GM10248 (cell line): ENCODE measurements around the gene RTKN2.

ENCODE experiments used
- CTCF ChIA-PET: fragments of 300-600 bp; sonication (Branson Sonifier 250); formaldehyde crosslinking; extraction: SDS; loops from one replicate; lab custom pipeline; 2021; ENCODE audit warnings: antibody characterized with exemption; lab: Yijun Ruan, JAX
- POLR2A ChIA-PET: fragments of 350-650 bp; sonication (Branson Sonifier 250); formaldehyde crosslinking; extraction: SDS; loops from one replicate; lab custom pipeline; 2020; ENCODE audit warnings: antibody characterized with exemption; lab: Yijun Ruan, JAX
- DNase-seq: peaks from one replicate; pipeline ENCODE4 v3.0.0; 2012; ENCODE audit errors: extremely low spot score
- TF ChIP-seq, protein P1 (sequence below): IDR thresholded peaks from 2 replicates; pipeline ENCODE4 v1.5.1; 2012; ENCODE audit warnings: mild to moderate bottlenecking, low read depth; ENCODE audit errors: extremely low read depth, missing control alignments, control extremely low read depth

RTKN2 gene

GRCh38 chr10:62175251-62175650 lies 93.4 kb downstream of the RTKN2 start:
- TF ChIP-seq, protein P1, sequence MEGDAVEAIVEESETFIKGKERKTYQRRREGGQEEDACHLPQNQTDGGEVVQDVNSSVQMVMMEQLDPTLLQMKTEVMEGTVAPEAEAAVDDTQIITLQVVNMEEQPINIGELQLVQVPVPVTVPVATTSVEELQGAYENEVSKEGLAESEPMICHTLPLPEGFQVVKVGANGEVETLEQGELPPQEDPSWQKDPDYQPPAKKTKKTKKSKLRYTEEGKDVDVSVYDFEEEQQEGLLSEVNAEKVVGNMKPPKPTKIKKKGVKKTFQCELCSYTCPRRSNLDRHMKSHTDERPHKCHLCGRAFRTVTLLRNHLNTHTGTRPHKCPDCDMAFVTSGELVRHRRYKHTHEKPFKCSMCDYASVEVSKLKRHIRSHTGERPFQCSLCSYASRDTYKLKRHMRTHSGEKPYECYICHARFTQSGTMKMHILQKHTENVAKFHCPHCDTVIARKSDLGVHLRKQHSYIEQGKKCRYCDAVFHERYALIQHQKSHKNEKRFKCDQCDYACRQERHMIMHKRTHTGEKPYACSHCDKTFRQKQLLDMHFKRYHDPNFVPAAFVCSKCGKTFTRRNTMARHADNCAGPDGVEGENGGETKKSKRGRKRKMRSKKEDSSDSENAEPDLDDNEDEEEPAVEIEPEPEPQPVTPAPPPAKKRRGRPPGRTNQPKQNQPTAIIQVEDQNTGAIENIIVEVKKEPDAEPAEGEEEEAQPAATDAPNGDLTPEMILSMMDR: no peak
- ChIA-PET POLR2A (no interaction called here), CTCF (no interaction called here)
- DNase-seq: no peak

GRCh38 chr10:62172465-62172864 lies 96.2 kb downstream of the RTKN2 start:
- TF ChIP-seq, protein P1: no peak
- no peak for DNase-seq
- POLR2A ChIA-PET: no interaction called here
- CTCF ChIA-PET: interaction anchor here (1.0 to 1.6 kb wide), 2 partner anchors 28 to 93 kb away, joined by 3 read pairs; no protein-coding TSS in a partner anchor

GRCh38 chr10:62171791-62172190 lies 96.9 kb downstream of the RTKN2 start:
- ChIA-PET POLR2A (no interaction called here), CTCF (interaction anchor here (1.6 kb wide), 1 partner anchor 28 kb away, joined by 3 read pairs; no protein-coding TSS in a partner anchor)
- TF ChIP-seq, protein P1: no peak
- no peak for DNase-seq

- ChIA-PET POLR2A (no interaction called here), CTCF (no interaction called here)
- TF ChIP-seq, protein P1: no peak
- DNase-seq: no peak
These were observed 97.9 kb downstream of the RTKN2 start for GRCh38 chr10:62170732-62171131.

GRCh38 chr10:62166331-62167131 lies 102.1 kb downstream of the RTKN2 start:
- TF ChIP-seq, protein P1: no peak
- CTCF ChIA-PET: no interaction called here
- POLR2A ChIA-PET: no interaction called here
- DNase-seq: peak; percentile 35

DNA sequence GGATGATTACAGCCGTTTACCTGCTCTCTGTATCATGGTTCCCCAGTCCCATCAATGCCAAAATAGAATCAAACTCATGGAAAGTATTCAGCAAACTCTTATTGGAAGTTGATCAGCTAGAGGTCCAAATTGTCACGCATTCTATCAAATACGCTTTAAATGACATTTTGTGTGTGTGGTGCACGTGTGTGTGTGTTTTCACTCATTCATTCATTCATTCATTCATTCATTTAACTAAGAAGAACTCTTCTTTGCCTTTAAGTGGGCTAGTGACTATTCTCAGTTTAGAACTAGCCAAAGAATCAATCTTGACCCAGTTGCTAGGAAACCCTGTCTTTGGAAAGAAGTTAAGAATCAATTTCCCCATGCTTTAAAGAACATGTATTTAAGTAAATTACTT lies 102.8 kb downstream of the RTKN2 start:
- ChIA-PET CTCF (no interaction called here), POLR2A (no interaction called here)
- TF ChIP-seq, protein P1: no peak
- no peak for DNase-seq
